PC-9 (cell line): ENCODE data around the gene NT5C1A. TPM values are rescaled to one million over a fixed set of nuclear protein-coding genes. Genes with fewer than 3 reads are reported as not detected.

Source experiments
- BruUV-seq: library from RNA; stranded (reverse); fragments of 400-500 nt; replicated peaks from 2 replicates; lab custom pipeline; 2021; lab: Mats Ljungman, UMichigan
- CTCF ChIA-PET: fragments of 300-600 bp; sonication (Branson Sonifier 250); formaldehyde crosslinking; loops from one replicate; lab custom pipeline; 2022; ENCODE audit warnings: antibody characterized with exemption; lab: Charles Lee
- POLR2A ChIA-PET: fragments of 300-600 bp; sonication (Branson Sonifier 250); formaldehyde crosslinking; loops from one replicate; lab custom pipeline; 2022; ENCODE audit warnings: antibody characterized with exemption; ENCODE audit not compliant: unreplicated experiment; lab: Charles Lee
- DNase-seq, 2 experiments: peaks; one replicate each; pipeline versions ENCODE4 v3.0.0 to v3.0.0-alpha.2; 2015 to 2022; ENCODE audit warnings: mixed read lengths in 1 of 2
- H2AFZ ChIP-seq: fragments of 200-600 bp; sonication (generic); 2 replicates; pipeline ENCODE4 v1.8.1; 2017; ENCODE audit warnings: antibody characterized with exemption
- H3F3A ChIP-seq: fragments of 200-600 bp; sonication (generic); 2 replicates; pipeline ENCODE4 v1.8.1; 2017; ENCODE audit warnings: antibody characterized with exemption, mild to moderate bottlenecking, low read depth; ENCODE audit not compliant: insufficient read depth
- H3K27ac ChIP-seq: fragments of 200-600 bp; sonication (generic); 2 replicates; pipeline ENCODE4 v1.6.1; 2016; ENCODE audit warnings: mixed run types
- H3K27me3 ChIP-seq: fragments of 200-600 bp; sonication (generic); 2 replicates; pipeline ENCODE4 v1.6.1; 2016; ENCODE audit warnings: low read depth, mixed run types; ENCODE audit not compliant: insufficient read depth
- H3K36me3 ChIP-seq: fragments of 200-600 bp; sonication (generic); 2 replicates; pipeline ENCODE4 v1.6.1; 2016; ENCODE audit warnings: low read depth, mixed run types
- H3K4me1 ChIP-seq: fragments of 200-600 bp; sonication (generic); replicated peaks from 2 replicates; pipeline ENCODE4 v1.6.1; 2016; ENCODE audit warnings: mixed run types; ENCODE audit not compliant: insufficient read depth
- H3K4me2 ChIP-seq: fragments of 200-600 bp; sonication (generic); 2 replicates; pipeline ENCODE4 v1.6.1; 2017; ENCODE audit warnings: mixed run types
- H3K4me3 ChIP-seq: fragments of 200-600 bp; sonication (generic); 2 replicates; pipeline ENCODE4 v1.6.1; 2016; ENCODE audit warnings: mixed run types
- H3K79me2 ChIP-seq: fragments of 200-600 bp; sonication (generic); 2 replicates; pipeline ENCODE4 v1.6.1; 2017; ENCODE audit warnings: low read depth, mixed run types
- H3K9me2 ChIP-seq: fragments of 200-600 bp; sonication (generic); 2 replicates; pipeline ENCODE4 v1.8.1; 2017; ENCODE audit warnings: mild to moderate bottlenecking; ENCODE audit not compliant: insufficient read depth
- H3K9me3 ChIP-seq: fragments of 200-600 bp; sonication (generic); 2 replicates; pipeline ENCODE4 v1.8.1; 2016; ENCODE audit warnings: low read depth; ENCODE audit not compliant: insufficient read depth
- H4K20me1 ChIP-seq: fragments of 200-600 bp; sonication (generic); 2 replicates; pipeline ENCODE4 v1.8.1; 2017; ENCODE audit not compliant: insufficient read depth
- CTCF ChIP-seq: fragments of 200-600 bp; sonication (generic); conservative IDR thresholded peaks from 2 replicates; pipeline ENCODE4 v1.6.1; 2017; ENCODE audit warnings: mixed run types, antibody characterized with exemption, mild to moderate bottlenecking, moderate library complexity
- EZH2 ChIP-seq: fragments of 200-600 bp; sonication (generic); IDR thresholded peaks from 2 replicates; pipeline ENCODE4 v1.8.0; 2017; ENCODE audit warnings: antibody characterized with exemption, low read depth
- intact Hi-C: fragments of 100-400 bp; cut with micrococcal nuclease; formaldehyde crosslinking; loops from one replicate; pipeline ENCODE4 v1.10.0; 2022; ENCODE audit not compliant: unreplicated experiment
- total RNA-seq: library from RNA; stranded (reverse); gene quantifications from 2 replicates; pipeline ENCODE4 v1.2.3, GENCODE V29; 2021

The NT5C1A gene
- total RNA-seq, 1 experiment from 2014 or later: not detected

DNA sequence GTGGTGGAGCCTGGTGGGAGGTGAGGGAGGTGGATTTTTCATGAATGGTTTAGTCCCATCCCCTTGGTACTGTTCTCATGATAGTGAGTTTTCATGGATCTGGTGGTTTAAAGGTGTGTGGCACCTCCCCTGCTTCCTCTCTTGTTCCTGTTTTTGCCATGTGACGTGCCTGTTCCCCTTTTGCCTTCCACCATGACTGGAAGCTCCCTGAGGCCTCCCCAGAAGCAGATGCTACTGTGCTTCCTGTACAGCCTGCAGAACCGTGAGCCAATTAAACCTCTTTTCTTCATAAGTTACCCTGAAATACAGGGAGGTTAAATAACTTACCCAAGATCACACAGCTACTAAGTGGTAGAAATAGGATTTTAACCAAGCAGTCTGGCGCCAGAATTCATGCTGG, 28.2 kb downstream of the NT5C1A start:
- POLR2A ChIA-PET: no interaction called here
- CTCF ChIA-PET: no interaction called here
- BruUV-seq: no TSS peak

DNA sequence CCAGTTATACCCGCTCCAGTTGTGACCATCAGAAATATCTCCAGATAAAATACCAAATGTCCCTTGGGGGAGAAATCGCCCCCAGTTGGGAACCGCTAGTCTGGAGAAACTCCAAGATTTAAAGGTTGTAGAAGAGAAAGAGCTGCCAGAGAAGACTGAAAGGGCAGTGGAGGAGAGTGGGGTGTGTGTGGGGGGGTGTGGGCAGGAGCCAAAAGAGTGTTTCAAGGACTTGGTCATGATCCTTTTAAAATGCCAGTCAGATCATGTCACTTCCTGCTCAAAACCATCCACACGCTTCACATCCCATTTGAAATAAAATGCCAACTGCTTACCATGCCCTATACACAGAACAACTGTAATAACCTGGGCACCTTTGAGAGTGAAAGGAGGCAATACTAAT, 29.1 kb downstream of the NT5C1A start:
- BruUV-seq: no TSS peak
- H2AFZ ChIP-seq: no peak overlapping the region
- H4K20me1 ChIP-seq: no peaks in the 10 kb centered on the region
- ChIA-PET POLR2A (no interaction called here), CTCF (no interaction called here)
- TF ChIP-seq CTCF (no peak), EZH2 (no peak)
- no peak overlapping the region for H3K4me2 ChIP-seq
- H3K36me3 ChIP-seq: no peaks in the 10 kb centered on the region
- no peak overlapping the region for H3K4me3 ChIP-seq
- intact Hi-C loops: no loop called here
- H3K79me2 ChIP-seq: no peaks in the 10 kb centered on the region
- no peaks in the 10 kb centered on the region for H3K9me2 ChIP-seq
- H3K27ac ChIP-seq: no peak overlapping the region
- H3K9me3 ChIP-seq: no peaks in the 10 kb centered on the region
- no peak for DNase-seq
- H3F3A ChIP-seq: no peaks in the 10 kb centered on the region
- peaks cover 15% of the 10 kb centered on the region; the same call in 1 of the 2 replicates for H3K27me3 ChIP-seq
- H3K4me1 ChIP-seq: no peaks in the 10 kb centered on the region

More for the DNA sequence above, 28.2 kb downstream of the NT5C1A start:
- Histone ChIP-seq H3K4me2 (no peak overlapping the region), H3K79me2 (no peaks in the 10 kb centered on the region), H3K36me3 (no peaks in the 10 kb centered on the region), H3K27me3 (peaks cover 12% of the 10 kb centered on the region; the same call in 1 of the 2 replicates), H3K9me3 (no peaks in the 10 kb centered on the region), H3K4me3 (no peak overlapping the region), H3K9me2 (no peaks in the 10 kb centered on the region), H3K27ac (no peak overlapping the region), H2AFZ (no peak overlapping the region), H4K20me1 (no peaks in the 10 kb centered on the region), H3F3A (no peaks in the 10 kb centered on the region), H3K4me1 (no peaks in the 10 kb centered on the region)
- intact Hi-C loops: no loop called here
- no peak for DNase-seq
- TF ChIP-seq CTCF: no peak
- no peak for TF ChIP-seq EZH2

- H3K36me3 ChIP-seq: no peaks in the 10 kb centered on the region
- H2AFZ ChIP-seq: no peak overlapping the region
- BruUV-seq: no TSS peak
- H4K20me1 ChIP-seq: no peaks in the 10 kb centered on the region
- no peak overlapping the region for H3K27ac ChIP-seq
- DNase-seq: no peak
- no peak overlapping the region for H3K4me2 ChIP-seq
- no peaks in the 10 kb centered on the region for H3K4me1 ChIP-seq
- no peak for TF ChIP-seq EZH2
- no peak for TF ChIP-seq CTCF
- no peaks in the 10 kb centered on the region for H3F3A ChIP-seq
- no peaks in the 10 kb centered on the region for H3K9me2 ChIP-seq
- H3K79me2 ChIP-seq: no peaks in the 10 kb centered on the region
- H3K27me3 ChIP-seq: peaks cover 13% of the 10 kb centered on the region; the same call in 1 of the 2 replicates
- intact Hi-C loops: no loop called here
- no peaks in the 10 kb centered on the region for H3K9me3 ChIP-seq
- POLR2A ChIA-PET: no interaction called here
- CTCF ChIA-PET: interaction anchor here (0.6 kb wide), 1 partner anchor 45 kb away, joined by 3 read pairs; no protein-coding TSS in a partner anchor
- H3K4me3 ChIP-seq: no peak overlapping the region
These were observed 31.0 kb downstream of the NT5C1A start for GRCh38 chr1:39640861-39641260.
